MM.1S (cell line): ENCODE measurements around the gene DUOXA2.

Source experiments
- DNase-seq: peaks from one replicate; pipeline ENCODE4 v3.0.0-alpha.2; 2015
- H2AFZ ChIP-seq: fragments of 300-600 bp; sonication (generic); 2 replicates; pipeline ENCODE4 v1.6.0; 2016; ENCODE audit warnings: antibody characterized with exemption, low read length
- H3F3A ChIP-seq: fragments of 300-600 bp; sonication (generic); 2 replicates; pipeline ENCODE4 v1.6.1; 2016; ENCODE audit warnings: mild to moderate bottlenecking, antibody characterized with exemption, low read length, moderate library complexity, mixed read lengths; ENCODE audit not compliant: insufficient read depth
- H3K27ac ChIP-seq: fragments of 300-600 bp; sonication (generic); 2 replicates; pipeline ENCODE4 v1.5.1; 2016; ENCODE audit warnings: mild to moderate bottlenecking, low read length
- H3K27me3 ChIP-seq: fragments of 300-600 bp; sonication (generic); replicated peaks from 2 replicates; pipeline ENCODE4 v1.6.0; 2016; ENCODE audit warnings: low read length; ENCODE audit not compliant: insufficient read depth
- H3K36me3 ChIP-seq: fragments of 300-600 bp; sonication (generic); replicated peaks from 2 replicates; pipeline ENCODE4 v1.6.1; 2016; ENCODE audit warnings: mild to moderate bottlenecking, low read length, mixed read lengths; ENCODE audit not compliant: insufficient read depth
- H3K4me1 ChIP-seq: fragments of 300-600 bp; sonication (generic); 2 replicates; pipeline ENCODE4 v1.6.1; 2016; ENCODE audit warnings: low read length, mixed read lengths
- H3K4me2 ChIP-seq: fragments of 300-600 bp; sonication (generic); 2 replicates; pipeline ENCODE4 v1.6.0; 2016; ENCODE audit warnings: low read depth, low read length
- H3K4me3 ChIP-seq: fragments of 300-600 bp; sonication (generic); 2 replicates; pipeline ENCODE4 v1.5.1; 2016; ENCODE audit warnings: low read length, mixed read lengths
- H3K79me2 ChIP-seq: fragments of 300-600 bp; sonication (generic); 2 replicates; pipeline ENCODE4 v1.6.1; 2016; ENCODE audit warnings: mixed run types, low read length, mixed read lengths
- H3K9ac ChIP-seq: fragments of 300-600 bp; sonication (generic); 2 replicates; pipeline ENCODE4 v1.6.1; 2016; ENCODE audit warnings: low read length, mixed read lengths
- H3K9me2 ChIP-seq: fragments of 300-600 bp; sonication (generic); replicated peaks from 2 replicates; pipeline ENCODE4 v1.6.1; 2016; ENCODE audit warnings: mild to moderate bottlenecking, low read length, mixed read lengths; ENCODE audit not compliant: insufficient read depth
- H3K9me3 ChIP-seq: fragments of 300-600 bp; sonication (generic); replicated peaks from 2 replicates; pipeline ENCODE4 v1.6.1; 2016; ENCODE audit warnings: mild to moderate bottlenecking, low read length, mixed read lengths; ENCODE audit not compliant: insufficient read depth
- H4K20me1 ChIP-seq: fragments of 300-600 bp; sonication (generic); 2 replicates; pipeline ENCODE4 v1.6.1; 2016; ENCODE audit warnings: mild to moderate bottlenecking, low read length, moderate library complexity, mixed read lengths; ENCODE audit not compliant: insufficient read depth
- EZH2 ChIP-seq: fragments of 300-600 bp; sonication (generic); optimal IDR thresholded peaks from 2 replicates; pipeline ENCODE3; 2017; ENCODE audit warnings: low read depth, mild to moderate bottlenecking, antibody characterized with exemption, low read length, mixed read lengths
- EZH2phosphoT487 ChIP-seq: fragments of 300-600 bp; sonication (generic); IDR thresholded peaks from 2 replicates; pipeline ENCODE4 v1.6.1; 2018; ENCODE audit warnings: antibody characterized with exemption, low read length
- TF ChIP-seq, protein P1 (sequence below): fragments of 300-600 bp; sonication (generic); IDR thresholded peaks from 2 replicates; pipeline ENCODE4 v1.5.1; 2016; ENCODE audit warnings: antibody characterized with exemption, low read length, mixed read lengths

Gene DUOXA2

DNA sequence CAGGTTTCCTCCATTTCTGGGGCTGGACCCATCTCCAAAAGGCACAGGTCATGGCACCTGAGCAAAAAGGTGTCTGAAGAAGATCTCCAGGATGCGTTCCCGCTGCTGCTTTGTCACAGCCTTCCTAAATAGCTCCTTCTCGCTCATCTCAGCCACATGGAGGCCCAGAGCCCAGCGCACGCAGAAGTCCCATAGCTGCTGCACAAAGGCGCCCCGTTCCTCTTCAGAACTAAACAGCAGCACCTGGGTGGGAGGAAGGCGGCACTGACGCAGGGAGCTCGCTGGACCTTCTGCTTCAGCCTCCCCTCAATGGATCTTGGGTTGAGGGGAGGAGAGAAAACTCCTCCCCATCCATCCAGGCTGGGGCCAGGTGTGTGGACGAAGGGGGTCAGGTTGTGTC, 8.5 kb upstream of the DUOXA2 start:
- Histone ChIP-seq H3K27me3 (no peaks in the 10 kb centered on the region), H3K79me2 (no peaks in the 10 kb centered on the region), H2AFZ (no peak overlapping the region), H3F3A (no peaks in the 10 kb centered on the region), H3K9ac (no peak overlapping the region), H4K20me1 (no peaks in the 10 kb centered on the region), H3K27ac (no peak overlapping the region), H3K9me3 (no peaks in the 10 kb centered on the region), H3K36me3 (no peaks in the 10 kb centered on the region), H3K4me2 (no peak overlapping the region), H3K9me2 (no peaks in the 10 kb centered on the region), H3K4me3 (no peak overlapping the region), H3K4me1 (no peaks in the 10 kb centered on the region)
- DNase-seq, result no peak
- TF ChIP-seq, protein P1, sequence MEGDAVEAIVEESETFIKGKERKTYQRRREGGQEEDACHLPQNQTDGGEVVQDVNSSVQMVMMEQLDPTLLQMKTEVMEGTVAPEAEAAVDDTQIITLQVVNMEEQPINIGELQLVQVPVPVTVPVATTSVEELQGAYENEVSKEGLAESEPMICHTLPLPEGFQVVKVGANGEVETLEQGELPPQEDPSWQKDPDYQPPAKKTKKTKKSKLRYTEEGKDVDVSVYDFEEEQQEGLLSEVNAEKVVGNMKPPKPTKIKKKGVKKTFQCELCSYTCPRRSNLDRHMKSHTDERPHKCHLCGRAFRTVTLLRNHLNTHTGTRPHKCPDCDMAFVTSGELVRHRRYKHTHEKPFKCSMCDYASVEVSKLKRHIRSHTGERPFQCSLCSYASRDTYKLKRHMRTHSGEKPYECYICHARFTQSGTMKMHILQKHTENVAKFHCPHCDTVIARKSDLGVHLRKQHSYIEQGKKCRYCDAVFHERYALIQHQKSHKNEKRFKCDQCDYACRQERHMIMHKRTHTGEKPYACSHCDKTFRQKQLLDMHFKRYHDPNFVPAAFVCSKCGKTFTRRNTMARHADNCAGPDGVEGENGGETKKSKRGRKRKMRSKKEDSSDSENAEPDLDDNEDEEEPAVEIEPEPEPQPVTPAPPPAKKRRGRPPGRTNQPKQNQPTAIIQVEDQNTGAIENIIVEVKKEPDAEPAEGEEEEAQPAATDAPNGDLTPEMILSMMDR, result no peak
- TF ChIP-seq EZH2 (no peak), EZH2phosphoT487 (no peak)

DNA sequence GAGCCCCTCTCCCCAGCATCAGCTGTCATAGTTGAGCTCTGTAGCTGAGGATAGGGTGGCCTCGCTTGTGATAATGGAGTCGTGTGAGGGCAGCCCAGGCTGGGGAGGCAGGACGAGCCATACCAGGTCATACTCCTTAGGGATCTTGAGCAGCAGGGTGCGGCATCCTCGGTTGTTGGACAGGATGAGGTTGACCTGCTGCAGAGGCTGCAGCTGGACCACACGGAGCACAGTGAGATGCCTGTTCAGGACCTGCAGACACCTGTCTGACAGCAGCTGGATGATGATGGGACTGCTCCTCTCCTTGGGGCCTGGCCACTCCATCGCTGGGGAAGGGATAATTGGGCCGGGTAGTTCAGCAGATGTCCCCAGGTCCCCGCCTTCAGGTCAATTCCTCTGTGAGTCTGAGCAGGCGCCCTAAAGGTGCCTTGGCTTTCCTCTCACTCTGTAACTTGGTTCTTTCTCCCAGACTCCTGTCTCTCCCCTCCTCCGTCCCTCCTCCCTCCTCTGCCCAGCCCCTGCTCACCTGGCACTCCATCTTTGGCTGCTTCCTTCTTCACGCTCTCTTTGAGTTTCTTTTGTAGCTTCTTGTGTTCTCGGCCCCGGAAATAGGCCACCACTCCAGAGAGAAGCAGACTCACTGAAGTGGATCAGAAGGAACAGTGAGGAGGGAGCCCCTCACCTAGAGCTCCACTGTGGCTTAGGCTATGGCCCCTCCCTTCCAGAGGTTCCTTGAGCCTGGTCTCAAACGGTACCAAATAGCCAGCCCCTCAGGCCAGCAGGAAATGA, 7.9 kb upstream of the DUOXA2 start:
- no peak for DNase-seq
- TF ChIP-seq EZH2 (no peak), EZH2phosphoT487 (no peak)
- TF ChIP-seq, protein P1, result no peak
- Histone ChIP-seq H3K9me2 (no peaks in the 10 kb centered on the region), H4K20me1 (no peaks in the 10 kb centered on the region), H3K4me2 (no peak overlapping the region), H3K9ac (no peak overlapping the region), H3K4me1 (no peaks in the 10 kb centered on the region), H3K9me3 (no peaks in the 10 kb centered on the region), H3K4me3 (no peak overlapping the region), H3K36me3 (no peaks in the 10 kb centered on the region), H3K79me2 (no peaks in the 10 kb centered on the region), H2AFZ (no peak overlapping the region), H3K27me3 (no peaks in the 10 kb centered on the region), H3F3A (no peaks in the 10 kb centered on the region), H3K27ac (no peak overlapping the region)

DNA sequence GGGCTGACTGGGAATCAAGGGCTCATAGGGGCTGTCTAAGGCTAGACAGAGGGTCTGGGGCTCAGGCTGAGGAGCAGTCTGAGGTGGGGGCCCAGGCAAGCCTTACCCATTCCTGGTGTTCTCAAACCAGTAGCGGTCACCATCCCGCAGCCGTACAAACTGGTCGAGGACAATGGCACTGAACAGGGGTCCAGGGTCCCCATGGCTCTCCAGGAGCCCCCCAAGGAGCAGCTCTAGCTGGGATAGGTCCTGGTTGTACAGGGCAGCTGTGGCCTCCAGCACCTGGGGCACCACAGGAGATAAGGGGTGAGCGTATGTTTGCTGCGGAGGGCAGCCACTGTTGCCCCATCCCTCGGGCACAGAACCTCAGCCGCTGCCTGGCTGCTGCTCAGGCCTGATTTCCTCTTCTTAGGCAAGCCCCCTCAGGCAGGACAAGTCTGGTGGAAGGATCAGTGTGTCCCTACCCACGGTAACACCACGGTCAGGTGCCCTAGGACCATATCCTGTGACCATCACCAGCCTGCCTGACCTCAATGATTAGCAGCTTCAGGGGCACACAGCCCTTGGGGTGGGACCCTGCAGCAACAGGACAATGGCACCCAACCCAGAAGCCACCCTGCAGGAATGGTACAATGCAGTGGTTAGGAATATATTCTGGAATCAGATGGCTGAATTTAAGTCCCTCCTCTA, 6.0 kb upstream of the DUOXA2 start:
- H2AFZ ChIP-seq, result no peak overlapping the region

More for the DNA sequence above, 6.0 kb upstream of the DUOXA2 start:
- no peak overlapping the region for H3K9ac ChIP-seq
- no peak overlapping the region for H3K4me3 ChIP-seq
- no peaks in the 10 kb centered on the region for H3K36me3 ChIP-seq
- no peaks in the 10 kb centered on the region for H3K79me2 ChIP-seq
- H3K9me3 ChIP-seq, result no peaks in the 10 kb centered on the region
- DNase-seq, result no peak
- H3F3A ChIP-seq, result no peaks in the 10 kb centered on the region
- H3K4me1 ChIP-seq, result no peaks in the 10 kb centered on the region
- no peak overlapping the region for H3K4me2 ChIP-seq
- no peaks in the 10 kb centered on the region for H4K20me1 ChIP-seq
- TF ChIP-seq EZH2 (no peak), EZH2phosphoT487 (no peak)
- TF ChIP-seq, protein P1, result no peak
- H3K27ac ChIP-seq, result no peak overlapping the region
- H3K9me2 ChIP-seq, result no peaks in the 10 kb centered on the region
- H3K27me3 ChIP-seq, result peaks cover 14% of the 10 kb centered on the region
